Ishikawa (cell line): ENCODE data around the gene NFIX.

Source experiments
- CEBPB ChIP-seq: IDR thresholded peaks from 2 replicates; pipeline ENCODE4 v1.6.1; 2012
- CREB1 ChIP-seq: IDR thresholded peaks from 2 replicates; pipeline ENCODE4 v1.6.1; 2012; ENCODE audit warnings: low read depth
- EGR1 ChIP-seq: IDR thresholded peaks from 2 replicates; pipeline ENCODE4 v1.6.1; 2012
- EP300 ChIP-seq: IDR thresholded peaks from 2 replicates; pipeline ENCODE4 v1.6.1; 2012; ENCODE audit warnings: borderline replicate concordance
- FOXM1 ChIP-seq: IDR thresholded peaks from 2 replicates; pipeline ENCODE4 v1.6.1; 2012; ENCODE audit warnings: low read depth, borderline replicate concordance
- NFIC ChIP-seq: IDR thresholded peaks from 2 replicates; pipeline ENCODE4 v1.6.1; 2012
- RAD21 ChIP-seq: IDR thresholded peaks from 2 replicates; pipeline ENCODE4 v1.6.1; 2012; ENCODE audit warnings: low read depth
- REST ChIP-seq: IDR thresholded peaks from 2 replicates; pipeline ENCODE4 v1.6.1; 2012; ENCODE audit warnings: low read depth, mild to moderate bottlenecking
- TAF1 ChIP-seq: IDR thresholded peaks from 2 replicates; pipeline ENCODE4 v1.6.1; 2012; ENCODE audit warnings: low read depth, mild to moderate bottlenecking
- TCF12 ChIP-seq: IDR thresholded peaks from 2 replicates; pipeline ENCODE4 v1.6.1; 2012; ENCODE audit warnings: low read depth
- TEAD4 ChIP-seq: IDR thresholded peaks from 2 replicates; pipeline ENCODE4 v1.6.1; 2012
- USF1 ChIP-seq: IDR thresholded peaks from 2 replicates; pipeline ENCODE4 v1.6.1; 2012
- YY1 ChIP-seq: IDR thresholded peaks from 2 replicates; pipeline ENCODE4 v1.6.1; 2012; ENCODE audit warnings: low read depth
- ZBTB7A ChIP-seq: IDR thresholded peaks from 2 replicates; pipeline ENCODE4 v1.6.1; 2012; ENCODE audit warnings: low read depth
- TF ChIP-seq, protein P1 (sequence below): IDR thresholded peaks from 2 replicates; pipeline ENCODE4 v1.6.1; 2012

The NFIX gene

GRCh38 chr19:12957389-12957952, 37.8 kb upstream of the NFIX start:
- 0 out of 2 replicates have a peak, but pooled peaks have one; percentile 41 for TF ChIP-seq TCF12
- TF ChIP-seq, protein P1, sequence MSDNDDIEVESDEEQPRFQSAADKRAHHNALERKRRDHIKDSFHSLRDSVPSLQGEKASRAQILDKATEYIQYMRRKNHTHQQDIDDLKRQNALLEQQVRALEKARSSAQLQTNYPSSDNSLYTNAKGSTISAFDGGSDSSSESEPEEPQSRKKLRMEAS: peak; percentile 13; the same call in 1 of the 2 replicates

- TF ChIP-seq YY1: no peak
- TF ChIP-seq TAF1: no peak
- TF ChIP-seq CREB1: no peak
- no peak for TF ChIP-seq EGR1
- TF ChIP-seq NFIC: no peak
- no peak for TF ChIP-seq CEBPB
- TF ChIP-seq USF1: no peak
These were observed 35.8 kb upstream of the NFIX start for GRCh38 chr19:12959481-12959880.

DNA sequence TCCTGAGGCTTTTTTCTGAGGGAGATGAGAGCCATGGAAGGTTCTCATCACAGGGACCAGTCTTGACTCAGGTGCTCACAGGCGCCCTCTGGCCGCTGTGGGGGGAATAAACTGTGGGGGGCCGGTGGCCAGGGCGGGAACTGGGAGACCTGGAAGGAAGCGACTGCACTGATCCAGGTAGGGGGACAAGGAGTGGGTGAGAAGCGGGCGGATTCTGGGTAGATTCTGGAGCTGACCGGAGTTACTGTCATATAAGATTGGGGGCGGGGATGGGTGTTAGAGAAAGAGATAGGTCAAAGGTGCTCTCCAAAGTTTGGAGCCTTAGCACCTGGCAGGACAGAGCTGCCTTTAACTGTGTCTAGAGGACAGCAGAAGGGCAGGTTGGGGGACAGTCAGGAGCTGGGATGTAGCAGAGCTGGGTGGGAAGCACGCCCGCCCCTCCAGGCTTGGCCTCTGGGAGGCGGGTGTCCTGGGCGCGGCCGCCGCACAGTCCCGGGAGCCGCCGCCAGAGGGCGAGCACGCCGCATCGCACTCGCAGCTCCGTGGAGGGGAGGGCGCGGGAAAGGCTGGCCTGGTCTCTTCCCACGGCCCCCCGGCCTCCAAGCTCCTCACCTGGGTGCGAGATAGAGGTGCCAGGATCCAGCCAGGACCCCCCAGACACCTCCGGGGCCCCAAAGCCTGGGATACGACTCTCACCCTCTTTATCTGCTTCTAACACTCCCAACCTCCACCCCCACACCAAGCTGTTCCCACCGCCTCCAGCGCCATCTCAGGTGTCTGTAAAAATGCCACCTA, 30.1 kb upstream of the NFIX start:
- TF ChIP-seq FOXM1: no peak
- peak; percentile 15; the same call in 1 of the 2 replicates for TF ChIP-seq TEAD4
- TF ChIP-seq REST: no peak
- no peak; the same call in 1 of the 2 replicates for TF ChIP-seq YY1
- TF ChIP-seq EGR1: peak; percentile 37; the same call in 1 of the 2 replicates
- TF ChIP-seq CREB1: no peak
- peak; percentile 95 for TF ChIP-seq ZBTB7A
- TF ChIP-seq NFIC: no peak
- TF ChIP-seq CEBPB: no peak
- TF ChIP-seq, protein P1: peak; percentile 45; the same call in 1 of the 2 replicates
- TF ChIP-seq USF1: no peak
- no peak for TF ChIP-seq TCF12
- TF ChIP-seq TAF1: 0 out of 2 replicates have a peak, but pooled peaks have one; percentile 45
- TF ChIP-seq EP300: no peak
- peak; percentile 73 for TF ChIP-seq RAD21

DNA sequence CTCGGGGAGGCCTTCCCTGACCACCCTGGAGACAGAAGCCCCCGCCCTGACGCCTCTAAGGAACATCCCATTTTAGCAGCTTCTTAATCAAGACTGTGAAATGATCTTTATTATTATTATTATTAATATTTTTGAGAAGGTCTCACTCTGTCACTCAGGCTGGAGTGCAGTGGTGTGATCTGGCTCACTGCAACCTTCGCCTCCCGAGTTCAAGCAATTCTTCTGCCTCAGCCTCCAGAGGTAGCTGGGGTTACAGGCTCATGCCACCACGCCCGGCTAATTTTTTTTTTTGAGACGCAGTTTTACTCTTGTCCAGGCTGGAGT, 29.5 kb upstream of the NFIX start:
- TF ChIP-seq TAF1 (no peak), FOXM1 (no peak), REST (no peak), YY1 (no peak), TCF12 (no peak), EGR1 (no peak), TEAD4 (no peak), USF1 (no peak), NFIC (no peak), CEBPB (no peak), EP300 (no peak), ZBTB7A (no peak), CREB1 (no peak), RAD21 (no peak)
- TF ChIP-seq, protein P1: no peak

GRCh38 chr19:12967907-12968306, 27.4 kb upstream of the NFIX start:
- TF ChIP-seq NFIC: no peak
- no peak for TF ChIP-seq TAF1
- TF ChIP-seq RAD21: no peak
- no peak for TF ChIP-seq FOXM1
- TF ChIP-seq EGR1: no peak
- TF ChIP-seq CREB1: no peak
- no peak for TF ChIP-seq TEAD4
- TF ChIP-seq TCF12: no peak
- TF ChIP-seq REST: no peak
